Astrocyte (in vitro differentiated cells and primary cell): ENCODE data around the gene SHB. TPM values are rescaled to one million over a fixed set of nuclear protein-coding genes. Genes with fewer than 3 reads are reported as not detected.

Experiments
- DNase-seq: peaks from one replicate; pipeline ENCODE4 v3.0.0-alpha.2; 2010; ENCODE audit warnings: low read depth
- FAIRE-seq: peaks from 2 replicates; lab custom pipeline; 2011; peaks lifted over from hg19 to GRCh38; lab: Jason Lieb, UNC
- H2AFZ ChIP-seq: 2 replicates; pipeline ENCODE4 v1.6.0; 2012; ENCODE audit warnings: low read depth, low read length, inconsistent platforms
- H3K27ac ChIP-seq: 2 replicates; pipeline ENCODE4 v1.5.1; 2011; ENCODE audit warnings: low read depth, low read length, inconsistent platforms
- H3K27me3 ChIP-seq: 2 replicates; pipeline ENCODE4 v1.6.0; 2011; ENCODE audit warnings: low read length, inconsistent platforms; ENCODE audit not compliant: insufficient read depth
- H3K36me3 ChIP-seq: 2 replicates; pipeline ENCODE4 v1.5.1; 2011; ENCODE audit warnings: low read length, inconsistent platforms; ENCODE audit not compliant: insufficient read depth
- H3K4me1 ChIP-seq: 2 replicates; pipeline ENCODE4 v1.5.1; 2011; ENCODE audit warnings: low read length, inconsistent platforms; ENCODE audit not compliant: insufficient read depth
- H3K4me2 ChIP-seq: 2 replicates; pipeline ENCODE4 v1.6.0; 2012; ENCODE audit warnings: low read length, inconsistent platforms
- H3K4me3 ChIP-seq: 2 replicates; pipeline ENCODE4 v1.5.1; 2011; ENCODE audit warnings: low read depth, mild to moderate bottlenecking, low read length, inconsistent platforms; ENCODE audit not compliant: insufficient read depth
- H3K79me2 ChIP-seq: 2 replicates; pipeline ENCODE4 v1.6.0; 2012; ENCODE audit warnings: mild to moderate bottlenecking, low read length, inconsistent platforms; ENCODE audit not compliant: insufficient read depth
- H3K9ac ChIP-seq: 2 replicates; pipeline ENCODE4 v1.6.0; 2012; ENCODE audit warnings: mild to moderate bottlenecking, low read length, inconsistent platforms
- H3K9me3 ChIP-seq: 2 replicates; pipeline ENCODE4 v1.5.1; 2012; ENCODE audit warnings: low read depth, mild to moderate bottlenecking, low read length, inconsistent platforms; ENCODE audit not compliant: insufficient read depth
- H4K20me1 ChIP-seq: 2 replicates; pipeline ENCODE4 v1.6.0; 2012; ENCODE audit warnings: low read length, inconsistent platforms; ENCODE audit not compliant: insufficient read depth
- H3K27ac Mint-ChIP-seq: one replicate; pipeline ENCODE4 v1.8.0; 2021; ENCODE audit warnings: mild to moderate bottlenecking, mixed read lengths; ENCODE audit not compliant: unreplicated experiment
- H3K27me3 Mint-ChIP-seq: one replicate; pipeline ENCODE4 v1.8.0; 2021; ENCODE audit warnings: low read depth, mixed read lengths; ENCODE audit not compliant: unreplicated experiment
- H3K36me3 Mint-ChIP-seq: one replicate; pipeline ENCODE4 v1.8.0; 2021; ENCODE audit warnings: low read depth, mixed read lengths; ENCODE audit not compliant: unreplicated experiment
- H3K4me1 Mint-ChIP-seq: one replicate; pipeline ENCODE4 v1.8.0; 2021; ENCODE audit warnings: low read depth, mixed read lengths; ENCODE audit not compliant: unreplicated experiment
- H3K4me3 Mint-ChIP-seq: one replicate; pipeline ENCODE4 v1.8.0; 2021; ENCODE audit warnings: mild to moderate bottlenecking, moderate library complexity, mixed read lengths; ENCODE audit not compliant: unreplicated experiment
- H3K9me3 Mint-ChIP-seq: one replicate; pipeline ENCODE4 v1.8.0; 2021; ENCODE audit warnings: mild to moderate bottlenecking, mixed read lengths; ENCODE audit not compliant: unreplicated experiment
- EZH2 ChIP-seq: IDR thresholded peaks from 2 replicates; pipeline ENCODE4 v1.6.1; 2012; ENCODE audit warnings: mild to moderate bottlenecking, low read length, inconsistent platforms; ENCODE audit not compliant: insufficient read depth
- total RNA-seq: library from RNA; stranded (reverse); gene quantifications from 2 replicates; pipeline ENCODE4 v1.2.1, GENCODE V29; 2021
- TF ChIP-seq, protein P1 (sequence below): IDR thresholded peaks from 2 replicates; pipeline ENCODE4 v1.5.1; 2011; ENCODE audit warnings: low read depth, mild to moderate bottlenecking, inconsistent platforms, low read length, moderate library complexity; ENCODE audit not compliant: insufficient read depth

SHB gene
- total RNA-seq, 1 donor from 2014 or later = 53.4 TPM

DNA sequence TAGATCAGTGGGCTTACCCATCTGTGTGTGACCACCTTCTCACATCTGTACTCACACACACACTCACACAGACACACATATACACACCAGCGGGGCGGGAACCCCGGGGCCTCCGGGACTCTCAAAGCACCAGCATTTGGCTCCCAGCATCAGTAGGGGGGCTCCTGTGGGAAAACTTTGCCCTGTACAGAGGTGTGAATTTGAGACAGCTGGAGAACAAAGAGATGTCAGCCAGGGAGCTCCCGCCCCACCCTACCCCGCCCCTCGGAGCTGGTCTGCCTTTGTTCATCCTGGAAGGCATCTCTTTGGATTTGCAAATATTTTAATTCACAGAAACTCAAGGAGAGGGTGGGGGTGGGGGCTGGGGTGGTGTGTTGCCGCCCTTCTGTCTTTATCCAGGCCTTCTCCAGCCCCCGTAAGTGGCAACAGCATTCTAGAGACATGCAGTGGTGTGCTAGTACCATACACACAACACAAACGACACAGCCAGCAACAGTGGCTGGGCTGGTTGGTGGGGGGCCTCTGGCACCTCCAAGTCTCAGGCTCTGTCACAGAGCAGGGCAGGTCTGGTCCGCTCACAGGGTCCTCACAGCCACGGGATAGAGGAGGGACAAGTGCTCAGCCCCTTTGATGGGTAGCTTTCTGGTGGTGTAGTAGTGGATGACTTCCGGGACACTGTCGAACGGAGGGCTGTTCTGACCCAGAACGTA, 149.6 kb downstream of the SHB start:
- H3K79me2 ChIP-seq = peaks cover 26% of the 10 kb centered on the region
- Mint-ChIP-seq H3K4me1 (peaks cover 22% of the 10 kb centered on the region), H3K27me3 (no peaks in the 10 kb centered on the region), H3K9me3 (no peaks in the 10 kb centered on the region), H3K27ac (no peak overlapping the region), H3K4me3 (no peak overlapping the region), H3K36me3 (peaks cover 24% of the 10 kb centered on the region)
- no peak overlapping the region for H3K4me2 ChIP-seq
- no peak for DNase-seq
- H2AFZ ChIP-seq = no peak overlapping the region
- H3K4me3 ChIP-seq = no peak overlapping the region
- no peaks in the 10 kb centered on the region for H3K27me3 ChIP-seq
- no peak for TF ChIP-seq EZH2
- TF ChIP-seq, protein P1, sequence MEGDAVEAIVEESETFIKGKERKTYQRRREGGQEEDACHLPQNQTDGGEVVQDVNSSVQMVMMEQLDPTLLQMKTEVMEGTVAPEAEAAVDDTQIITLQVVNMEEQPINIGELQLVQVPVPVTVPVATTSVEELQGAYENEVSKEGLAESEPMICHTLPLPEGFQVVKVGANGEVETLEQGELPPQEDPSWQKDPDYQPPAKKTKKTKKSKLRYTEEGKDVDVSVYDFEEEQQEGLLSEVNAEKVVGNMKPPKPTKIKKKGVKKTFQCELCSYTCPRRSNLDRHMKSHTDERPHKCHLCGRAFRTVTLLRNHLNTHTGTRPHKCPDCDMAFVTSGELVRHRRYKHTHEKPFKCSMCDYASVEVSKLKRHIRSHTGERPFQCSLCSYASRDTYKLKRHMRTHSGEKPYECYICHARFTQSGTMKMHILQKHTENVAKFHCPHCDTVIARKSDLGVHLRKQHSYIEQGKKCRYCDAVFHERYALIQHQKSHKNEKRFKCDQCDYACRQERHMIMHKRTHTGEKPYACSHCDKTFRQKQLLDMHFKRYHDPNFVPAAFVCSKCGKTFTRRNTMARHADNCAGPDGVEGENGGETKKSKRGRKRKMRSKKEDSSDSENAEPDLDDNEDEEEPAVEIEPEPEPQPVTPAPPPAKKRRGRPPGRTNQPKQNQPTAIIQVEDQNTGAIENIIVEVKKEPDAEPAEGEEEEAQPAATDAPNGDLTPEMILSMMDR = no peak
- no peak for FAIRE-seq
- no peaks in the 10 kb centered on the region for H3K9me3 ChIP-seq
- H4K20me1 ChIP-seq = peaks cover 17% of the 10 kb centered on the region
- peaks cover 4% of the 10 kb centered on the region for H3K36me3 ChIP-seq
- H3K9ac ChIP-seq = no peak overlapping the region
- no peak overlapping the region for H3K27ac ChIP-seq
- H3K4me1 ChIP-seq = peaks cover 24% of the 10 kb centered on the region

DNA sequence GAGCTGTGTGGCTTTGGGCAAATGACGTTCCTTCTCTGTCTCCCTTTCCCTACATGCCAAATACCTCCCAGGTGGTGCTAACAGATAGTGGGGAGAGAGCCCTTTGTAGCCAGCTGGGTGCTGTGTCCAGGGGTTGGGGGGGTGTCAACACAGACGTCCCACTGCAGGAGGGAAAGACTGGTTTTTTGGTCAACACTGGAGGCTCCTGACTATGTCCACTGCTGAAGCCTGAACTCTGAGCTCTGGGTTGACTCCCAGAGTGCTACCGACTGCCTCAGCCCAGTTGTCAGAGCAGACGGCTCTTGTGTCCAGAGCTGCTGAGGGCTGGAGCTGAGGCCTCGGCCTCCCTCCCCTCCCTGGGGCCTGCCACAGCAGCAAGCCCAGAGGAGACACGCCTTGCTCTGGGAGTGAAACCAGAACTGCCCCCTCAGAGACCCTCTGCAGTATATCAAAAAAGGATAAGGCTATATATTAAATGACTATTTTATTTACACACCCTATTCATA, 150.3 kb downstream of the SHB start:
- H3K27ac ChIP-seq = no peak overlapping the region
- H3K27ac Mint-ChIP-seq = no peak overlapping the region
- H3K9ac ChIP-seq = no peak overlapping the region
- H3K36me3 ChIP-seq = peaks cover 4% of the 10 kb centered on the region
- DNase-seq (no peak), FAIRE-seq (no peak)
- no peaks in the 10 kb centered on the region for H3K27me3 Mint-ChIP-seq
- peaks cover 20% of the 10 kb centered on the region for H3K79me2 ChIP-seq
- no peaks in the 10 kb centered on the region for H3K9me3 ChIP-seq
- no peak overlapping the region for H3K4me2 ChIP-seq
- H3K36me3 Mint-ChIP-seq = peaks cover 24% of the 10 kb centered on the region
- peaks cover 28% of the 10 kb centered on the region for H3K4me1 ChIP-seq
- H3K9me3 Mint-ChIP-seq = no peaks in the 10 kb centered on the region
- peaks cover 26% of the 10 kb centered on the region for H3K4me1 Mint-ChIP-seq
- H3K4me3 Mint-ChIP-seq = no peak overlapping the region
- no peaks in the 10 kb centered on the region for H3K27me3 ChIP-seq
- H4K20me1 ChIP-seq = peaks cover 14% of the 10 kb centered on the region
- TF ChIP-seq EZH2 = no peak
- TF ChIP-seq, protein P1 = no peak
- no peak overlapping the region for H2AFZ ChIP-seq
- no peak overlapping the region for H3K4me3 ChIP-seq
